DMS153 treated with DMSO at 0.1 percent for 48 hours (cell line): ENCODE results near the gene BCCIP.
A peak's percentile ranks its signal among the peaks of the same experiment; 100 is the strongest.

Source experiments
- DNase-seq: peaks from one replicate; lab custom pipeline; 2025; ENCODE audit not compliant: unreplicated experiment; lab: John Stamatoyannopoulos, UW

Gene BCCIP

GRCh38 chr10:125822878-125823662 is at the start of gene BCCIP, which contains the start of gene UROS:
TSS of gene BCCIP (plus strand) at chr10:125823546. CDS start at chr10:125823558, 12 bp downstream.
TSS of gene UROS (minus strand) at chr10:125823258. CDS start at chr10:125816499, 6,759 bp downstream.
- DNase-seq, result peak; percentile 81

GRCh38 chr10:125773687-125774543 is 49.4 kb upstream of the BCCIP start:
- no peak for DNase-seq

- DNase-seq, result no peak
Measured at GRCh38 chr10:125774581-125775191, 48.7 kb upstream of the BCCIP start.

- no peak for DNase-seq
Measured at GRCh38 chr10:125775491-125776106, 47.7 kb upstream of the BCCIP start, which contains the start of gene MMP21. TSS of gene MMP21 (minus strand) at chr10:125775821. CDS start at chr10:125775821, 0 bp downstream.

GRCh38 chr10:125777806-125778205 is 45.5 kb upstream of the BCCIP start:
- no peak for DNase-seq

- DNase-seq, result no peak
Measured at GRCh38 chr10:125778556-125778955, 44.8 kb upstream of the BCCIP start.

GRCh38 chr10:125779403-125780327 is 43.7 kb upstream of the BCCIP start:
- DNase-seq, result no peak

GRCh38 chr10:125781374-125781773 is 42.0 kb upstream of the BCCIP start:
- DNase-seq, result no peak

- no peak for DNase-seq
Measured at GRCh38 chr10:125782054-125782453, 41.3 kb upstream of the BCCIP start.

GRCh38 chr10:125782616-125783015 is 40.7 kb upstream of the BCCIP start:
- no peak for DNase-seq

- DNase-seq, result no peak
Measured at GRCh38 chr10:125783408-125783807, 39.9 kb upstream of the BCCIP start.

- no peak for DNase-seq
Measured at GRCh38 chr10:125783957-125784356, 39.4 kb upstream of the BCCIP start.

- DNase-seq, result no peak
Measured at GRCh38 chr10:125785791-125786190, 37.6 kb upstream of the BCCIP start.

GRCh38 chr10:125788156-125789034 is 35.0 kb upstream of the BCCIP start:
- DNase-seq, result no peak

GRCh38 chr10:125792342-125793300 is 30.7 kb upstream of the BCCIP start:
- DNase-seq, result no peak

- DNase-seq, result no peak
Measured at GRCh38 chr10:125795128-125795527, 28.2 kb upstream of the BCCIP start.

- DNase-seq, result no peak
Measured at GRCh38 chr10:125795637-125796190, 27.6 kb upstream of the BCCIP start.
